CD8-positive, alpha-beta memory T cell (primary cell): ENCODE data around the gene LRP3. TPM values are rescaled to one million over a fixed set of nuclear protein-coding genes. Genes with fewer than 3 reads are reported as not detected.
A peak's percentile ranks its signal among the peaks of the same experiment; 100 is the strongest.

ENCODE experiments used
- CTCF ChIA-PET: fragments of 350-600 bp; sonication (Branson Sonifier 250); formaldehyde crosslinking; loops from one replicate; lab custom pipeline; 2021; ENCODE audit warnings: antibody characterized with exemption; lab: Charles Lee
- POLR2A ChIA-PET: fragments of 350-600 bp; sonication (Branson Sonifier 250); formaldehyde crosslinking; loops from one replicate; lab custom pipeline; 2021; ENCODE audit warnings: antibody characterized with exemption; lab: Charles Lee
- DNase-seq, 5 donors: peaks; one replicate each; pipeline versions ENCODE4 v3.0.0 to v3.0.0-alpha.2; 2020 to 2022; ENCODE audit warnings: mixed read lengths in 1 of 5
- H3K27ac ChIP-seq: one replicate; pipeline ENCODE4 v1.7.0; 2013; ENCODE audit warnings: low read depth, mild to moderate bottlenecking, low read length, moderate library complexity
- H3K27me3 ChIP-seq: 2 replicates; pipeline ENCODE4 v1.7.0; 2013; ENCODE audit warnings: low read length, mild to moderate bottlenecking; ENCODE audit not compliant: insufficient read depth, poor library complexity, severe bottlenecking
- H3K36me3 ChIP-seq: 2 replicates; pipeline ENCODE4 v1.7.0; 2013; ENCODE audit warnings: mild to moderate bottlenecking, low read length, moderate library complexity; ENCODE audit not compliant: insufficient read depth
- H3K4me1 ChIP-seq: 2 replicates; pipeline ENCODE4 v1.7.0; 2013; ENCODE audit warnings: mild to moderate bottlenecking, low read length, moderate library complexity; ENCODE audit not compliant: insufficient read depth
- H3K4me3 ChIP-seq: 2 replicates; pipeline ENCODE4 v1.7.0; 2013; ENCODE audit warnings: mild to moderate bottlenecking, low read length
- H3K9me3 ChIP-seq: 2 replicates; pipeline ENCODE4 v1.7.0; 2013; ENCODE audit warnings: mild to moderate bottlenecking, low read length
- H3K27ac Mint-ChIP-seq, 8 donors: one replicate each; pipeline ENCODE4 v1.8.0; 2020 to 2021; ENCODE audit warnings: mixed read lengths in 8 of 8, mild to moderate bottlenecking in 6 of 8, inconsistent platforms in 3 of 8, moderate library complexity in 3 of 8
- H3K27me3 Mint-ChIP-seq, 2 donors: one replicate each; pipeline ENCODE4 v1.8.0; 2020 to 2021; ENCODE audit warnings: mixed read lengths in 2 of 2, mild to moderate bottlenecking in 1 of 2, moderate library complexity in 1 of 2
- H3K36me3 Mint-ChIP-seq, 3 donors: one replicate each; pipeline ENCODE4 v1.8.0; 2020 to 2021; ENCODE audit warnings: mixed read lengths in 3 of 3, inconsistent platforms in 1 of 3, mild to moderate bottlenecking in 1 of 3
- H3K4me1 Mint-ChIP-seq, 3 donors: one replicate each; pipeline ENCODE4 v1.8.0; 2020 to 2021; ENCODE audit warnings: mixed read lengths in 3 of 3, inconsistent platforms in 1 of 3, mild to moderate bottlenecking in 1 of 3
- H3K4me3 Mint-ChIP-seq, 7 donors: one replicate each; pipeline ENCODE4 v1.8.0; 2020 to 2021; ENCODE audit warnings: mixed read lengths in 7 of 7, mild to moderate bottlenecking in 6 of 7, moderate library complexity in 4 of 7, inconsistent platforms in 2 of 7
- H3K9me3 Mint-ChIP-seq, 5 donors: one replicate each; pipeline ENCODE4 v1.8.0; 2020 to 2022; ENCODE audit warnings: mixed read lengths in 5 of 5, mild to moderate bottlenecking in 3 of 5, moderate library complexity in 2 of 5, inconsistent platforms in 1 of 5
- polyA plus RNA-seq: library from polyadenylated mRNA; unstranded; fragments of 300-500 nt; fragmentation: Illumina TruSeq; gene quantifications from one replicate; pipeline ENCODE4 v1.2.3, GENCODE V29; 2021
- total RNA-seq, 2 experiments: library from RNA; stranded (reverse); gene quantifications; one replicate each; pipeline ENCODE4 v1.2.3, GENCODE V29; 2021

The LRP3 gene
- total and polyA plus RNA-seq, 3 experiments from 2014 or later: 0.24 TPM; not detected in 2

GRCh38 chr19:33238481-33239149 is 44.5 kb downstream of the LRP3 start:
- ChIA-PET POLR2A (interaction anchor here (0.6 kb wide), 1 partner anchor 53 kb away, joined by 10 read pairs; no protein-coding TSS in a partner anchor), CTCF (interaction anchor here (5.4 to 5.5 kb wide), 2 partner anchors 167 kb away, joined by 35 to 70 read pairs; no protein-coding TSS in a partner anchor)
- no peaks in the 10 kb centered on the region for H3K9me3 Mint-ChIP-seq
- no peaks in the 10 kb centered on the region for H3K9me3 ChIP-seq
- H3K4me1 ChIP-seq: peaks cover 20% of the 10 kb centered on the region
- H3K27ac ChIP-seq: no peak overlapping the region
- H3K36me3 Mint-ChIP-seq: no peaks in the 10 kb centered on the region
- H3K36me3 ChIP-seq: no peaks in the 10 kb centered on the region
- DNase-seq: no peak
- H3K27me3 ChIP-seq: no peaks in the 10 kb centered on the region
- peaks cover 18 to 27% (median 19%) of the 10 kb centered on the region in 3 donors for H3K4me1 Mint-ChIP-seq
- peaks cover 2 to 6% of the 10 kb centered on the region in 2 donors for H3K27me3 Mint-ChIP-seq
- H3K4me3 Mint-ChIP-seq: peak overlapping the region in 3 of 7 donors; percentile 22 to 70 (median 41)
- H3K27ac Mint-ChIP-seq: peak overlapping the region in 5 of 8 donors; percentile 14 to 50 (median 38)
- H3K4me3 ChIP-seq: no peak overlapping the region

- Mint-ChIP-seq H3K4me1 (peaks cover 18 to 27% (median 19%) of the 10 kb centered on the region in 3 donors), H3K36me3 (no peaks in the 10 kb centered on the region), H3K27me3 (peaks cover 2 to 6% of the 10 kb centered on the region in 2 donors), H3K9me3 (no peaks in the 10 kb centered on the region), H3K27ac (peak overlapping the region in 7 of 8 donors; percentile 63 to 98 (median 89)), H3K4me3 (peak overlapping the region in 3 of 7 donors; percentile 31 to 54 (median 54))
- peaks cover 20% of the 10 kb centered on the region for H3K4me1 ChIP-seq
- no peaks in the 10 kb centered on the region for H3K27me3 ChIP-seq
- ChIA-PET POLR2A (interaction anchor here (0.6 kb wide), 1 partner anchor 53 kb away, joined by 10 read pairs; no protein-coding TSS in a partner anchor), CTCF (interaction anchor here (0.8 to 5.5 kb wide), 2 partner anchors 164 to 167 kb away, joined by 3 to 35 read pairs; no protein-coding TSS in a partner anchor)
- H3K9me3 ChIP-seq: no peaks in the 10 kb centered on the region
- DNase-seq: no peak
- H3K27ac ChIP-seq: no peak overlapping the region
- H3K4me3 ChIP-seq: no peak overlapping the region
- no peaks in the 10 kb centered on the region for H3K36me3 ChIP-seq
Measured at GRCh38 chr19:33239223-33239975, 45.3 kb downstream of the LRP3 start.

- Mint-ChIP-seq H3K36me3 (no peaks in the 10 kb centered on the region), H3K4me3 (peak overlapping the region in 1 of 7 donors; percentile 59), H3K27ac (peak overlapping the region in 3 of 8 donors; percentile 66 to 98 (median 97)), H3K9me3 (no peaks in the 10 kb centered on the region), H3K4me1 (peaks cover 15 to 24% (median 16%) of the 10 kb centered on the region in 3 donors), H3K27me3 (peaks cover 2 to 9% of the 10 kb centered on the region in 2 donors)
- Histone ChIP-seq H3K27me3 (no peaks in the 10 kb centered on the region), H3K4me1 (peaks cover 20% of the 10 kb centered on the region), H3K36me3 (no peaks in the 10 kb centered on the region), H3K9me3 (no peaks in the 10 kb centered on the region), H3K4me3 (no peak overlapping the region), H3K27ac (no peak overlapping the region)
- no peak for DNase-seq
- POLR2A ChIA-PET: no interaction called here
- CTCF ChIA-PET: interaction anchor here (0.8 to 5.5 kb wide), 2 partner anchors 163 to 166 kb away, joined by 3 to 35 read pairs; no protein-coding TSS in a partner anchor
Measured at GRCh38 chr19:33240181-33240771, 46.1 kb downstream of the LRP3 start.

- no peaks in the 10 kb centered on the region for H3K36me3 Mint-ChIP-seq
- DNase-seq: no peak
- Histone ChIP-seq H3K9me3 (peaks cover 1% of the 10 kb centered on the region), H3K4me1 (peaks cover 20% of the 10 kb centered on the region), H3K4me3 (no peak overlapping the region), H3K27ac (no peak overlapping the region), H3K27me3 (no peaks in the 10 kb centered on the region), H3K36me3 (no peaks in the 10 kb centered on the region)
- H3K27ac Mint-ChIP-seq: peak overlapping the region in 6 of 8 donors; percentile 66 to 84 (median 78)
- ChIA-PET POLR2A (no interaction called here), CTCF (interaction anchor here (0.6 to 5.5 kb wide), 2 partner anchors 57 to 165 kb away, joined by 3 to 35 read pairs; no protein-coding TSS in a partner anchor)
- no peaks in the 10 kb centered on the region for H3K9me3 Mint-ChIP-seq
- peak overlapping the region in 1 of 7 donors; percentile 32 for H3K4me3 Mint-ChIP-seq
- H3K27me3 Mint-ChIP-seq: peaks cover 5 to 6% of the 10 kb centered on the region in 2 donors
- peaks cover 10 to 20% (median 13%) of the 10 kb centered on the region in 3 donors for H3K4me1 Mint-ChIP-seq
Measured at GRCh38 chr19:33241091-33241529, 47.0 kb downstream of the LRP3 start.

GRCh38 chr19:33241530-33242101 is 47.5 kb downstream of the LRP3 start:
- Histone ChIP-seq H3K27ac (no peak overlapping the region), H3K4me3 (no peak overlapping the region), H3K27me3 (no peaks in the 10 kb centered on the region), H3K36me3 (no peaks in the 10 kb centered on the region), H3K9me3 (peaks cover 3% of the 10 kb centered on the region), H3K4me1 (peaks cover 20% of the 10 kb centered on the region)
- H3K4me3 Mint-ChIP-seq: peak overlapping the region in 2 of 7 donors; percentile 12 to 18
- peak in 3 of 5 donors; percentile 20 to 35 (median 21) for DNase-seq
- no peaks in the 10 kb centered on the region for H3K9me3 Mint-ChIP-seq
- peak overlapping the region in 7 of 8 donors; percentile 39 to 84 (median 74) for H3K27ac Mint-ChIP-seq
- CTCF ChIA-PET: interaction anchor here (0.6 to 5.5 kb wide), 5 partner anchors 57 to 205 kb away, joined by 3 to 35 read pairs (median 3); no protein-coding TSS in a partner anchor
- no peaks in the 10 kb centered on the region for H3K36me3 Mint-ChIP-seq
- peaks cover 10 to 20% (median 13%) of the 10 kb centered on the region in 3 donors for H3K4me1 Mint-ChIP-seq
- POLR2A ChIA-PET: no interaction called here
- H3K27me3 Mint-ChIP-seq: peaks cover 5 to 6% of the 10 kb centered on the region in 2 donors

GRCh38 chr19:33242131-33242530 is 48.0 kb downstream of the LRP3 start:
- no peaks in the 10 kb centered on the region for H3K36me3 ChIP-seq
- no peak overlapping the region for H3K4me3 ChIP-seq
- ChIA-PET POLR2A (no interaction called here), CTCF (interaction anchor here (0.6 to 5.5 kb wide), 4 partner anchors 58 to 205 kb away, joined by 3 to 35 read pairs (median 3); no protein-coding TSS in a partner anchor)
- no peaks in the 10 kb centered on the region for H3K27me3 ChIP-seq
- Mint-ChIP-seq H3K4me1 (peaks cover 10 to 20% (median 13%) of the 10 kb centered on the region in 3 donors), H3K27ac (no peak overlapping the region), H3K36me3 (no peaks in the 10 kb centered on the region), H3K27me3 (peaks cover 5 to 6% of the 10 kb centered on the region in 2 donors), H3K4me3 (no peak overlapping the region), H3K9me3 (no peaks in the 10 kb centered on the region)
- DNase-seq: no peak
- H3K27ac ChIP-seq: no peak overlapping the region
- H3K9me3 ChIP-seq: peaks cover 3% of the 10 kb centered on the region
- H3K4me1 ChIP-seq: peaks cover 20% of the 10 kb centered on the region

GRCh38 chr19:33242911-33243310 is 48.8 kb downstream of the LRP3 start:
- H3K4me1 Mint-ChIP-seq: peaks cover 10 to 20% (median 13%) of the 10 kb centered on the region in 3 donors
- POLR2A ChIA-PET: no interaction called here

More at GRCh38 chr19:33242911-33243310, 48.8 kb downstream of the LRP3 start:
- no peaks in the 10 kb centered on the region for H3K36me3 ChIP-seq
- no peaks in the 10 kb centered on the region for H3K27me3 ChIP-seq
- no peak for DNase-seq
- H3K27ac ChIP-seq: no peak overlapping the region
- Mint-ChIP-seq H3K27me3 (peaks cover 5 to 6% of the 10 kb centered on the region in 2 donors), H3K36me3 (no peaks in the 10 kb centered on the region), H3K27ac (peak overlapping the region in 2 of 8 donors; percentile 59 to 92), H3K4me3 (no peak overlapping the region), H3K9me3 (no peaks in the 10 kb centered on the region)
- peaks cover 3% of the 10 kb centered on the region for H3K9me3 ChIP-seq
- peaks cover 20% of the 10 kb centered on the region for H3K4me1 ChIP-seq
- no peak overlapping the region for H3K4me3 ChIP-seq
- CTCF ChIA-PET: interaction anchor here (5.5 kb wide), 1 partner anchor 163 kb away, joined by 35 read pairs; no protein-coding TSS in a partner anchor
